HG03135 (cell line): ENCODE data around the gene PDC.

Source experiments
- ATAC-seq: cut with Tn5 transposase; IDR thresholded peaks from one replicate; pipeline ENCODE4 v1.9.1; 2021; ENCODE audit warnings: mild to moderate bottlenecking, moderate library complexity; ENCODE audit not compliant: unreplicated experiment

The PDC gene

GRCh38 chr1:186461014-186461413, at the start of gene PDC:
PDC (minus strand) TSS chr1:186461114; CDS start chr1:186449459, 11,655 bp downstream.
- ATAC-seq = no peak

GRCh38 chr1:186503190-186503589, 42.3 kb upstream of the PDC start:
- no peak for ATAC-seq

- no peak for ATAC-seq
Measured at GRCh38 chr1:186502087-186502486, 41.2 kb upstream of the PDC start.

GRCh38 chr1:186500804-186501203, 39.9 kb upstream of the PDC start:
- ATAC-seq = no peak

GRCh38 chr1:186499571-186499970, 38.7 kb upstream of the PDC start:
- no peak for ATAC-seq

GRCh38 chr1:186498695-186499389, 37.9 kb upstream of the PDC start:
- ATAC-seq = no peak

GRCh38 chr1:186498071-186498470, 37.2 kb upstream of the PDC start:
- ATAC-seq = no peak

- ATAC-seq = no peak
Measured at GRCh38 chr1:186497651-186498050, 36.7 kb upstream of the PDC start.

- ATAC-seq = no peak
Measured at GRCh38 chr1:186496171-186496851, 35.4 kb upstream of the PDC start.

GRCh38 chr1:186494832-186495271, 33.9 kb upstream of the PDC start:
- no peak for ATAC-seq

- ATAC-seq = no peak
Measured at GRCh38 chr1:186492531-186493291, 31.8 kb upstream of the PDC start.

GRCh38 chr1:186491336-186491735, 30.4 kb upstream of the PDC start:
- no peak for ATAC-seq

GRCh38 chr1:186487163-186487562, 26.2 kb upstream of the PDC start:
- no peak for ATAC-seq

- no peak for ATAC-seq
Measured at GRCh38 chr1:186486061-186486460, 25.1 kb upstream of the PDC start.

GRCh38 chr1:186483561-186483960, 22.6 kb upstream of the PDC start:
- ATAC-seq = no peak

GRCh38 chr1:186482661-186483255, 21.8 kb upstream of the PDC start:
- ATAC-seq = peak; percentile 71

GRCh38 chr1:186481303-186481888, 20.5 kb upstream of the PDC start:
- ATAC-seq = no peak

GRCh38 chr1:186479162-186479561, 18.2 kb upstream of the PDC start:
- ATAC-seq = no peak

GRCh38 chr1:186476264-186477040, 15.5 kb upstream of the PDC start:
- ATAC-seq = no peak

- no peak for ATAC-seq
Measured at GRCh38 chr1:186474208-186474607, 13.3 kb upstream of the PDC start.
